Measurements from ENCODE around the gene PYY. TPM values are rescaled to one million over a fixed set of nuclear protein-coding genes. Genes with fewer than 3 reads are reported as not detected.
"Not testable (repeated sequence)": the region's sequence is repeated elsewhere in the genome, so short reads cannot be mapped to it uniquely, and the experiment has no call there.

PYY gene
- polyA plus RNA-seq, 1 donor from 2014 or later: not detected

DNA sequence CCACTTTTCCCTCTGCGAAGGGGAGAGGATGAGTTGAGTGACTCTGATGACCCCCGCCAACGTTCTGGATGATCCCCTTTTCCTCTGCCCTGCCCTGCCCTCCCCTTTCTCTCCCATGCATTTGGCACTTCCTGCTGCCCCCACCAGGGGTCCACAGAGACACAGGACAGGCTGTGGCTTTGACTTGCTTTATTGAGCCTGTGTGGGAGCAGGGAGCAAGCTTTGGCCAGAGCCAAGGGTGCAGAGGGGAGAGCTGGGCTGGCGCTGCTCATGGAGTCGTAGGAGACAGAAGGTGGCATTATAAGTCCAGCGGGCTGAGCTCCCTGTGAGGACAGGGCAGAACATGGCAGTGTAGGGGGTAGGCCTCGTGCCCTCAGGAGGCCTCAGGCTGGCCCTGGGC lies 13.1 kb downstream of the PYY start:
- Histone ChIP-seq H2AFZ (ENCODE audit: low read depth, low read length) (no peak overlapping the region), H3K79me2 (replicated peaks; ENCODE audit: insufficient read depth, low read length) (no peaks in the 10 kb centered on the region), H3K9me2 (ENCODE audit: insufficient read depth, low read length) (no peaks in the 10 kb centered on the region), H3K36me3 (ENCODE audit: insufficient read depth, low read length) (no peaks in the 10 kb centered on the region), H3K27ac (ENCODE audit: low read length) (no peak overlapping the region), H3K4me2 (ENCODE audit: low read length) (no peak overlapping the region), H4K20me1 (ENCODE audit: insufficient read depth) (no peaks in the 10 kb centered on the region), H3K27me3 (ENCODE audit: insufficient read depth, low read depth, low read length) (no peaks in the 10 kb centered on the region), H3F3A (ENCODE audit: insufficient read depth, low read length, poor library complexity, severe bottlenecking) (no peaks in the 10 kb centered on the region), H3K9ac (ENCODE audit: low read length) (no peak overlapping the region), H3K4me3 (ENCODE audit: low read length) (no peak overlapping the region), H3K9me3 (ENCODE audit: low read length) (no peaks in the 10 kb centered on the region)
- TF ChIP-seq SMC3 (conservative IDR thresholded peaks at IDR 0.05; ENCODE audit: poor library complexity) (peak; percentile 38), TAF1 (IDR thresholded peaks at IDR 0.05; ENCODE audit: low read depth) (no peak), RAD21 (conservative IDR thresholded peaks at IDR 0.05) (peak; percentile 26)
- TF ChIP-seq, protein P1, sequence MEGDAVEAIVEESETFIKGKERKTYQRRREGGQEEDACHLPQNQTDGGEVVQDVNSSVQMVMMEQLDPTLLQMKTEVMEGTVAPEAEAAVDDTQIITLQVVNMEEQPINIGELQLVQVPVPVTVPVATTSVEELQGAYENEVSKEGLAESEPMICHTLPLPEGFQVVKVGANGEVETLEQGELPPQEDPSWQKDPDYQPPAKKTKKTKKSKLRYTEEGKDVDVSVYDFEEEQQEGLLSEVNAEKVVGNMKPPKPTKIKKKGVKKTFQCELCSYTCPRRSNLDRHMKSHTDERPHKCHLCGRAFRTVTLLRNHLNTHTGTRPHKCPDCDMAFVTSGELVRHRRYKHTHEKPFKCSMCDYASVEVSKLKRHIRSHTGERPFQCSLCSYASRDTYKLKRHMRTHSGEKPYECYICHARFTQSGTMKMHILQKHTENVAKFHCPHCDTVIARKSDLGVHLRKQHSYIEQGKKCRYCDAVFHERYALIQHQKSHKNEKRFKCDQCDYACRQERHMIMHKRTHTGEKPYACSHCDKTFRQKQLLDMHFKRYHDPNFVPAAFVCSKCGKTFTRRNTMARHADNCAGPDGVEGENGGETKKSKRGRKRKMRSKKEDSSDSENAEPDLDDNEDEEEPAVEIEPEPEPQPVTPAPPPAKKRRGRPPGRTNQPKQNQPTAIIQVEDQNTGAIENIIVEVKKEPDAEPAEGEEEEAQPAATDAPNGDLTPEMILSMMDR (IDR thresholded peaks at IDR 0.05; ENCODE audit: poor library complexity, severe bottlenecking): peak; percentile 58

DNA sequence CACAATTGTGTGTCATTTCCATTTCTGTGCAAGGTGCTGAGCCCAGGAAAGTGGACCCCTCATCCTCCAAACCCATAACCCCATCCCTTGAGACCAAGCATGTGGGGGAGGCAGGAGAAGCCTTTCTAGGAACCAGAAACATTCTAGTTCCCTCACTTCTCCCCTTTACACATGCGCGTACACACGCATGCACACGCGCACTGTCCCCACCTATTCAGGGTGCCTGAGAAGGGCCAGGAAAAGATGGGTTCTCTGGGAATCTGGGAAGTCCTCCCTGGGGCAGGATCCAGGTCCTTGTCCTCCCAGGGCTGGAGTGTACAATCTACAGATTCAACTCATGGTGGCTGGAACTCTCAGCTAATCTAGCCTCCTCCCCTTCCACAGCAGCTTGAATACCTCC lies 13.9 kb downstream of the PYY start:
- no peaks in the 10 kb centered on the region for H3K79me2 ChIP-seq (replicated peaks; ENCODE audit: insufficient read depth, low read length)
- H3F3A ChIP-seq (ENCODE audit: insufficient read depth, low read length, poor library complexity, severe bottlenecking): no peaks in the 10 kb centered on the region
- H3K9me3 ChIP-seq (ENCODE audit: low read length): no peaks in the 10 kb centered on the region
- no peaks in the 10 kb centered on the region for H3K27me3 ChIP-seq (ENCODE audit: insufficient read depth, low read depth, low read length)
- no peaks in the 10 kb centered on the region for H3K9me2 ChIP-seq (ENCODE audit: insufficient read depth, low read length)
- no peak for TF ChIP-seq SMC3 (conservative IDR thresholded peaks at IDR 0.05; ENCODE audit: poor library complexity)
- TF ChIP-seq MXI1 (conservative IDR thresholded peaks at IDR 0.05; ENCODE audit: poor library complexity, severe bottlenecking): no peak
- TF ChIP-seq, protein P2, sequence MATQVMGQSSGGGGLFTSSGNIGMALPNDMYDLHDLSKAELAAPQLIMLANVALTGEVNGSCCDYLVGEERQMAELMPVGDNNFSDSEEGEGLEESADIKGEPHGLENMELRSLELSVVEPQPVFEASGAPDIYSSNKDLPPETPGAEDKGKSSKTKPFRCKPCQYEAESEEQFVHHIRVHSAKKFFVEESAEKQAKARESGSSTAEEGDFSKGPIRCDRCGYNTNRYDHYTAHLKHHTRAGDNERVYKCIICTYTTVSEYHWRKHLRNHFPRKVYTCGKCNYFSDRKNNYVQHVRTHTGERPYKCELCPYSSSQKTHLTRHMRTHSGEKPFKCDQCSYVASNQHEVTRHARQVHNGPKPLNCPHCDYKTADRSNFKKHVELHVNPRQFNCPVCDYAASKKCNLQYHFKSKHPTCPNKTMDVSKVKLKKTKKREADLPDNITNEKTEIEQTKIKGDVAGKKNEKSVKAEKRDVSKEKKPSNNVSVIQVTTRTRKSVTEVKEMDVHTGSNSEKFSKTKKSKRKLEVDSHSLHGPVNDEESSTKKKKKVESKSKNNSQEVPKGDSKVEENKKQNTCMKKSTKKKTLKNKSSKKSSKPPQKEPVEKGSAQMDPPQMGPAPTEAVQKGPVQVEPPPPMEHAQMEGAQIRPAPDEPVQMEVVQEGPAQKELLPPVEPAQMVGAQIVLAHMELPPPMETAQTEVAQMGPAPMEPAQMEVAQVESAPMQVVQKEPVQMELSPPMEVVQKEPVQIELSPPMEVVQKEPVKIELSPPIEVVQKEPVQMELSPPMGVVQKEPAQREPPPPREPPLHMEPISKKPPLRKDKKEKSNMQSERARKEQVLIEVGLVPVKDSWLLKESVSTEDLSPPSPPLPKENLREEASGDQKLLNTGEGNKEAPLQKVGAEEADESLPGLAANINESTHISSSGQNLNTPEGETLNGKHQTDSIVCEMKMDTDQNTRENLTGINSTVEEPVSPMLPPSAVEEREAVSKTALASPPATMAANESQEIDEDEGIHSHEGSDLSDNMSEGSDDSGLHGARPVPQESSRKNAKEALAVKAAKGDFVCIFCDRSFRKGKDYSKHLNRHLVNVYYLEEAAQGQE (IDR thresholded peaks at IDR 0.05; ENCODE audit: borderline replicate concordance): no peak
- TF ChIP-seq EP300 (conservative IDR thresholded peaks at IDR 0.05; ENCODE audit: poor library complexity, severe bottlenecking): no peak
- TF ChIP-seq RAD21 (conservative IDR thresholded peaks at IDR 0.05): no peak
- TF ChIP-seq POLR2AphosphoS5 (IDR thresholded peaks at IDR 0.05): no peak
- H2AFZ ChIP-seq (ENCODE audit: low read depth, low read length): no peak overlapping the region
- H3K4me2 ChIP-seq (ENCODE audit: low read length): no peak overlapping the region
- H4K20me1 ChIP-seq (ENCODE audit: insufficient read depth): no peaks in the 10 kb centered on the region
- no peak overlapping the region for H3K4me3 ChIP-seq (ENCODE audit: low read length)
- no peak overlapping the region for H3K9ac ChIP-seq (ENCODE audit: low read length)
- no peak overlapping the region for H3K27ac ChIP-seq (ENCODE audit: low read length)
- H3K36me3 ChIP-seq (ENCODE audit: insufficient read depth, low read length): no peaks in the 10 kb centered on the region

DNA sequence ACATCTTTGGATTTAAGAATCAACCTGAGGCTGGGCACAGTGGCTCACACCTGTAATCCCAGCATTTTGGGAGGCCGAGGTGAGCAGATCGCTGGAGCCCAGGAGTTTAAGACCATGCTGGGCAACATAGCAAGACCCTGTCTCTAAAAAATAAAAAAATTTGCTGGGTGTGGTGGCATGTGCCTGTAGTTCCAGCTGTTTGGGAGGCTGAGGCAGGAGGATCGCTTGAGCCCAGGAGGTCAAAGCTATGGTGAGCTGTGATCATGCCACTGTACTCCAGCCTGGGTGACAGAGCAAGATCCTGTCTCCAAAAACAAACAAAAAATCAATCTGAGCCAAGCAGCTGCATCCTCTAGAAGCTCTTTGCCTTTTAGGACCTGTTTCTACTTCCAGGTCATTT lies 14.3 kb downstream of the PYY start:
- H3K9me2 ChIP-seq (ENCODE audit: insufficient read depth, low read length); H3K27me3 ChIP-seq (ENCODE audit: insufficient read depth, low read depth, low read length): not testable (repeated sequence)

More for the DNA sequence above, 14.3 kb downstream of the PYY start:
- not testable (repeated sequence) for H4K20me1 ChIP-seq (ENCODE audit: insufficient read depth); H3K4me3 ChIP-seq (ENCODE audit: low read length); H3K9me3 ChIP-seq (ENCODE audit: low read length); H3F3A ChIP-seq (ENCODE audit: insufficient read depth, low read length, poor library complexity, severe bottlenecking); H3K36me3 ChIP-seq (ENCODE audit: insufficient read depth, low read length); H3K27ac ChIP-seq (ENCODE audit: low read length); H3K4me2 ChIP-seq (ENCODE audit: low read length); H2AFZ ChIP-seq (ENCODE audit: low read depth, low read length); H3K9ac ChIP-seq (ENCODE audit: low read length); H3K79me2 ChIP-seq (replicated peaks; ENCODE audit: insufficient read depth, low read length)

All from neural cell (in vitro differentiated cells).